ENCODE results near the gene DNAJC17. TPM values are rescaled to one million over a fixed set of nuclear protein-coding genes. Genes with fewer than 3 reads are reported as not detected.

DNAJC17 gene
- total RNA-seq, 1 donor from 2014 or later: 16.0 TPM

DNA sequence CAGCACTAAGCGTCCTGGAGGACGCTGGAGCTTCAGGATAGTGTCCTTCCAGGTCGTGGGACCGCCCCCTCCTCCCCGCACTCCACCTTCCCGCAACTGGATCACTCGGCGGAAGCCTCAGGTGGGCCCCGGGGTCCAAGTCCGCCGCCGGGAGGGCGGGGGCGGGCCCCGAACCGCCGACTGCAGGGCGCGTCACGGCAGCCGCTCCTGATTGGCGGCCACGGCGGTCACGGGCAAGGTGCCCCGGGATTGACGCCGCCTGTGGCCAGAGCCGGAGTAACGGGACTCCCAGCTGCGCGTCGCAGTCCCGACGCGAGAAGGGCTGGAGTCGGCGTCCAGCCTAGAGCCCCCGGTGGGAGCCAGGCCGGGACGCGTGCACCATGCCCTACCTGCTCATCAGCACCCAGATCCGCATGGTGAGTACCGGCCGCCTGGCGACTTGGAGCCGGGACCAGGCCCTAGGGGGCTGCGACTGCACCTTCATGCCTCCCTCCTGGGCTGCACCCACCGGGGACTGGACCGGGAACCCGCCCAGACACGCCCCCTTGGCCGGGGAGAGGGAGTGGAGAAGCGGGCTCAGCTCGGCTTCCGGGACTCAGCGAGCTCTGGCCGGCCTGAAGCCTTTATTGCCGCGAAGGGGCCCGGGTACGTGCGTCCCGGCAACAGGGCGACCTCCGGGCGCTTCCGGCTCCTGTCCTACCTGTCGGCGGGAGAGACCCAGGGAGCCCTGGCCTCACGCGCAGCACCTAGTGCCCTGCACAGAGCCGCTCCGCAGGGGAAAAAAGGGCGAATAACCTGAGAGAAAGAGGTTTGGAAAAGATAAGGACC, 43.3 kb downstream of the DNAJC17 start, which contains the start of gene GCHFR:
TSS of gene GCHFR (plus strand) at position 268 of the 828 bp plus-strand sequence. CDS start at position 381, 113 bp downstream.
- peaks cover 12% of the 10 kb centered on the region for H3K36me3 ChIP-seq
- H3K4me3 ChIP-seq: peak within 1 kb of the TSS; percentile 69
- H3K4me1 ChIP-seq: peaks cover 29% of the 10 kb centered on the region
- peak; percentile 58 for TF ChIP-seq CTCF (IDR thresholded peaks at IDR 0.05; ENCODE audit: borderline replicate concordance)
- no peaks in the 10 kb centered on the region for H3K27me3 ChIP-seq (ENCODE audit: low read depth)
- no peaks in the 10 kb centered on the region for H3K9me3 ChIP-seq (replicated peaks)
- intact Hi-C loops (cut with micrococcal nuclease): no loop called here
- DNase-seq: peak; percentile 78
- H3K27ac ChIP-seq (replicated peaks): peak within 1 kb of the TSS; percentile 80

- Histone ChIP-seq H3K4me3 (peak overlapping the region; percentile 69), H3K36me3 (peaks cover 12% of the 10 kb centered on the region), H3K4me1 (peaks cover 27% of the 10 kb centered on the region), H3K27ac (replicated peaks) (peak overlapping the region; percentile 80), H3K27me3 (ENCODE audit: low read depth) (no peaks in the 10 kb centered on the region), H3K9me3 (replicated peaks) (no peaks in the 10 kb centered on the region)
- intact Hi-C loops (cut with micrococcal nuclease): no loop called here
- no peak for TF ChIP-seq CTCF (IDR thresholded peaks at IDR 0.05; ENCODE audit: borderline replicate concordance)
- peak; percentile 56 for DNase-seq
Observed at GRCh38 chr15:40762919-40763800, 44.1 kb downstream of the DNAJC17 start.

GRCh38 chr15:40759961-40760360, 47.3 kb downstream of the DNAJC17 start:
- no peak overlapping the region for H3K27ac ChIP-seq (replicated peaks)
- no peaks in the 10 kb centered on the region for H3K27me3 ChIP-seq (ENCODE audit: low read depth)
- TF ChIP-seq CTCF (IDR thresholded peaks at IDR 0.05; ENCODE audit: borderline replicate concordance): no peak
- peaks cover 31% of the 10 kb centered on the region for H3K4me1 ChIP-seq
- no peak for DNase-seq
- intact Hi-C loops (cut with micrococcal nuclease): no loop called here
- H3K9me3 ChIP-seq (replicated peaks): no peaks in the 10 kb centered on the region
- no peaks in the 10 kb centered on the region for H3K36me3 ChIP-seq
- H3K4me3 ChIP-seq: no peak overlapping the region

DNA sequence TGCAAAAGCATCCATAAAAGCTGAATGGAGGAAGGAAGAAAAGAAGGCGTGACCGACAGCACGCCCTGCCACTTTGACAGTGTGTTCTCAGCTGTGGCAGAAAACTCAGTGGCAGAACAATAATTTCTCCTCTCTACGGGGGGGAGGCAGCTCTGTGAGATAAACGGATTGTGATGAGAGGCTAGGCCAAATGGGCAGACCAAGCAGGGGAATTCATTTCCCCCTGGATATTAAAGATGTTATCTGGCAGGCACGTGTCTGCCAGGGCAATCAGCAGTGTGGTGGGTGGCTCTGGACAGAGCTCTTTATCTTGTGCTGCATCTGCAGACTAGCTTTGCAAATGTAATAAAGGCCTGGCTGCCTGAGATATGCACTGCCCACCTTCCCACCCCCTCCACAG, 50.3 kb downstream of the DNAJC17 start:
- H3K9me3 ChIP-seq (replicated peaks): no peaks in the 10 kb centered on the region
- H3K4me1 ChIP-seq: peaks cover 26% of the 10 kb centered on the region
- no peak overlapping the region for H3K27ac ChIP-seq (replicated peaks)
- DNase-seq: no peak
- no peak overlapping the region for H3K4me3 ChIP-seq
- intact Hi-C loops (cut with micrococcal nuclease): no loop called here
- TF ChIP-seq CTCF (IDR thresholded peaks at IDR 0.05; ENCODE audit: borderline replicate concordance): no peak
- H3K36me3 ChIP-seq: peaks cover 4% of the 10 kb centered on the region
- H3K27me3 ChIP-seq (ENCODE audit: low read depth): no peaks in the 10 kb centered on the region

- Histone ChIP-seq H3K4me3 (peak overlapping the region; percentile 92), H3K36me3 (peaks cover 15% of the 10 kb centered on the region), H3K27me3 (ENCODE audit: low read depth) (no peaks in the 10 kb centered on the region), H3K27ac (replicated peaks) (peak overlapping the region; percentile 81), H3K9me3 (replicated peaks) (no peaks in the 10 kb centered on the region), H3K4me1 (peaks cover 26% of the 10 kb centered on the region)
- intact Hi-C loops (cut with micrococcal nuclease): no loop called here
- no peak for TF ChIP-seq CTCF (IDR thresholded peaks at IDR 0.05; ENCODE audit: borderline replicate concordance)
- no peak for DNase-seq
Observed at GRCh38 chr15:40755812-40756208, 51.5 kb downstream of the DNAJC17 start.

Data from left ventricle myocardium inferior (tissue), 1 donor.